OCI-LY3 (cell line): ENCODE data around the gene ABCG1.

Experiments
- EZH2phosphoT487 ChIP-seq: fragments of 200-600 bp; shearing (Covaris generic); IDR thresholded peaks from 2 replicates; pipeline ENCODE4 v1.6.1; 2018; ENCODE audit warnings: antibody characterized with exemption, mixed run types, low read depth
- TF ChIP-seq, protein P1 (sequence below): fragments of 200-600, 300-600 bp; sonication (generic); IDR thresholded peaks from 2 replicates; pipeline ENCODE4 v1.5.1; 2014; ENCODE audit warnings: antibody characterized with exemption, low read length, low read depth

- TF ChIP-seq, protein P1, sequence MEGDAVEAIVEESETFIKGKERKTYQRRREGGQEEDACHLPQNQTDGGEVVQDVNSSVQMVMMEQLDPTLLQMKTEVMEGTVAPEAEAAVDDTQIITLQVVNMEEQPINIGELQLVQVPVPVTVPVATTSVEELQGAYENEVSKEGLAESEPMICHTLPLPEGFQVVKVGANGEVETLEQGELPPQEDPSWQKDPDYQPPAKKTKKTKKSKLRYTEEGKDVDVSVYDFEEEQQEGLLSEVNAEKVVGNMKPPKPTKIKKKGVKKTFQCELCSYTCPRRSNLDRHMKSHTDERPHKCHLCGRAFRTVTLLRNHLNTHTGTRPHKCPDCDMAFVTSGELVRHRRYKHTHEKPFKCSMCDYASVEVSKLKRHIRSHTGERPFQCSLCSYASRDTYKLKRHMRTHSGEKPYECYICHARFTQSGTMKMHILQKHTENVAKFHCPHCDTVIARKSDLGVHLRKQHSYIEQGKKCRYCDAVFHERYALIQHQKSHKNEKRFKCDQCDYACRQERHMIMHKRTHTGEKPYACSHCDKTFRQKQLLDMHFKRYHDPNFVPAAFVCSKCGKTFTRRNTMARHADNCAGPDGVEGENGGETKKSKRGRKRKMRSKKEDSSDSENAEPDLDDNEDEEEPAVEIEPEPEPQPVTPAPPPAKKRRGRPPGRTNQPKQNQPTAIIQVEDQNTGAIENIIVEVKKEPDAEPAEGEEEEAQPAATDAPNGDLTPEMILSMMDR, result no peak
- no peak for TF ChIP-seq EZH2phosphoT487
Measured at GRCh38 chr21:42214921-42215320, 4.0 kb upstream of the ABCG1 start.
